GM19035 (cell line): ENCODE data around the gene PICK1.
"Not testable (repeated sequence)": the region's sequence is repeated elsewhere in the genome, so short reads cannot be mapped to it uniquely, and the experiment has no call there.

Experiments
- ATAC-seq: cut with Tn5 transposase; IDR thresholded peaks from one replicate; pipeline ENCODE4 v1.9.1; 2021; ENCODE audit not compliant: unreplicated experiment

The PICK1 gene

GRCh38 chr22:38030311-38031133 is 26.7 kb upstream of the PICK1 start:
- no peak for ATAC-seq

- ATAC-seq = no peak
These were observed 25.7 kb upstream of the PICK1 start for GRCh38 chr22:38031491-38031890.

DNA sequence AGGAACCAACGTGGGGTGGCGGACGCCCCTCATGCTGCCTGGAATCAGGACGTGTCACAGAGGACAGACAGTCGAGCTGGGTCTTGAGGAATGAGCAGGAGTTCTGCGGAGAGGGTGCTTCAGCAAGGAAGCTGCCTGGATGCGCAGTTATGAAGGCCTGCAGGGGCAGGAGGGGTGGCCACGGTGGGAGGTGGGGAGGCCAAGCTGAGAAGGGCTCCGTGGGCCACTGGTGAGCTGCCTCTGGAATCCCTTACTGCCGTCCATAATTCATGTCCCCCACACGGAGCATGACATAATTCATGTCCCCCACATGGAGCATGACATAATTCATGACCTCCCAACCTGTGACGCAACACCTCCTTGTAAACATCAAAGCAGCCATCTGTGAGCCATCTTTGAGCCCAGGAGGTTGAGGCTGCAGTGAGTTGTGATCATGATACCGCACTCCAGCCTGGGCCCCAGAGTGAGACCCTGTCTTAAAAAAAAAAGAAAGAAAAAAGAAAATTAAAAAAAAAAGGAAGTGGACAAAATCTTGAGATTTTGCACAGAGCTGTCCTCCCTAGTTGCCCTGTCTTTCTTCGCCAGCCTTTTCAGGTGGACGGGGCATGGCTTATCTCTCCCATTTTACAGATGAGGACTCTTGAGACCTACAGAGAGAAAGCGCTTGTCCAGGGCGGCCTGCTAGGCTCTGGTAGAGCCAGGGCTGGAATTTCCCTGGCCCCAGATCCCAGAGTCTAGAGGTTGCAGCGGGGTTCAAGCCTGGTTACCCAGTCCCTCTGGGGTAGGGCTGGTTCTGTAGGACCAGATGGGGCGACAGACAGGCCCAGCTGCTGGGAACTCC is 24.3 kb upstream of the PICK1 start:
- no peak for ATAC-seq

- no peak for ATAC-seq
These were observed 23.5 kb upstream of the PICK1 start for GRCh38 chr22:38033522-38034277.

- no peak for ATAC-seq
These were observed 22.8 kb upstream of the PICK1 start for GRCh38 chr22:38034278-38034882.

GRCh38 chr22:38034884-38035529 is 22.2 kb upstream of the PICK1 start:
- no peak for ATAC-seq

- no peak for ATAC-seq
These were observed 21.7 kb upstream of the PICK1 start for GRCh38 chr22:38035530-38035885.

- no peak for ATAC-seq
These were observed 20.7 kb upstream of the PICK1 start for GRCh38 chr22:38036392-38037062.

DNA sequence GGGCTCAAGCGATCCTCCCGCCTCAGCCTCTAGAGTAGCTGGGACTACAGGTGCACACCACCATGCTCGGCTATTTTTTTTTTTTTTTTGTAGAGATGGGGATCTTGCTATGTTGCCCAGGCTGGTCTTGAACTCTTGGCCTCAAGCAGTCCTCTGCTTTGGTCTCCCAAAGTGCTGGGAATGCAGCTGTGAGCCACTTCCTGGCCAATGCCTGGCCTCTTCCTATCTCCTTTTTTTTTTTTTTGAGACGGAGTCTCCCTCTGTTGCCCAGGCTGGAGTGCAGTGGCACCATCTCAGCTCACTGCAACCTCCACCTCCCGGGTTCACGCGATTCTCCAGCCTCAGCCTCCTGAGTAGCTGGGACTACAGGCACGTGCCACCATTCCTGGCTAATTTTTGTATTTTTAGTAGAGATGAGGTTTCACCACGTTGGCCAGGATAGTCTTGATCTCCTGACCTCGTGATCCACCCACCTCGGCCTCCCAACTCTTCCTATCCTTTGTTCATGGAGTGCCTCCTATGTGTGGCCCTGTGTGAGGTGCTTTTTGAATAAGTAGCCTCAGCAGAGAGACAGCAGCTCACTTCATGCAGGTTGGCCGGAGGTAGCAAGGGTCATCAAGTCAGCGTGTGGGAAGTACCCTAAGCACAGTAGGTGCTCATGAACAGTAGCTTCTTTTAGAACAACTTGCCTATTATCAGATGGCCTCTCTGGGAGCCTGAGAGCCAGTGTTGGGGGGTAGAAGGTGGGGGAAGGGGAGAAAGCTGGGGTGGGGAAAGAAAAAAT is 19.6 kb upstream of the PICK1 start:
- ATAC-seq = not testable (repeated sequence)

DNA sequence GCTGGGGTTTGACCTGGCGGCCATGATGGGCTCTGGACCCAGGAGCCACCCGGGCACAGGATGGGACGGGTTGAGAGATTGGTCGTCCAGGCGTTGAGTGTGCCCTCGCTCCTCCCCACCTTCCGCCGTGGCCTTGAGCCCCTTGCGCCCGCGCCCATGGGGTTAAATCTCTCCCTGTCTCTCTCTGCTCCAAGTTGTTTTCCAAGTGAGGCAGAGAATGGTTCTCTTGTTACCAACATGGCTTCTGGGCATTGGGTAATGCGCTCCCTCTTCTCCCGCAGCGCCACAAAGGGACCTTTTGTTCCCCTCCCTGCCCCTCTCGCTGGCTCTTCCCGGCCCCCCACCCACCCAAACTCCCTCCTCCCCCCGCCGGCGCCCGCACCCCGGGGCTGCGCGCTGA is 18.8 kb upstream of the PICK1 start:
- no peak for ATAC-seq

DNA sequence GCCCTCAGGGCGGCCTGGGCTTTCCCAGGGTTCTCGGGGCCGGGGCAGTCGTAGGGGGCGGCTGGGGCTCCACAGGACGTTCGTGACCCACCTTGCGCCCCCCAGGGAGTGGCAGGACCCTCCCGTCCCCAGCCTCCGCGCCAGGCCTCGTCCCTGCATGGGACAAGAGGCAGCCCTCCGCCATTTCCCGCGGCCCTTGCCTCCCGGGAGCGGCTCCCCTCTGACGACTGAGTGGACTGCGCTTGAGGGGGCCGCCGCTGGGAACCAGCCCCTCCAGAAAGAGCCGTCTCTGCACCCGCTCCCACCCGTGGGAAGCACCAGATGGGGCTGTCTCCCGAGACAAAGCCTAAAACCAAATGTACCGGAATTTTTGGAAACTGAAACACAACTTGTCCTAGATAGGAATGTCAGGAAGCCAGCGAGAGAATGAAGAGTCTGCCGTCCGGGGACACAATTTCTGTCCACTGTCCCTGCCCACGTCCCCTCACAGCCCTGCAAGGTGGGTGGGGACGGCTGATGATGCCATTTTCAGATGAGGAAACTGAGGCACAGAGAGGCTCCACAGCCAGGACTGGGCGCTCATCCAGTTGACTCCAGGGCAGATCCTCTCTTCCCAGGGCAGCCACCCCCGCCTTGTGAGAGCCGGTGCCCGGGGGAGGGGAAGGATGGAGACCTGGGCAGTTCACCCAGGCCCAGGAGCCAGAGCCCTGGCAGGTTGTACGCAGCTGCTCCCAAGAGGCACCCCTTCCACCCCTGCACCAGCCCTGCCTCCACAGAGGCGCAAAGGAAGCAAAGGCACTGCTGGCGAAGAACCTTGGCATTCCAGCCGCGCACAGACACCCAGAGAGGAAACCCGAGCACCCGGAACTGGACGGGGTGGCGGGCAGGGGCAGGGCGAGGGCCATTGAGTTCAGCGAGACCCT is 18.1 kb upstream of the PICK1 start:
- ATAC-seq = no peak

GRCh38 chr22:38040953-38041759 is 16.0 kb upstream of the PICK1 start:
- no peak for ATAC-seq

- no peak for ATAC-seq
These were observed 15.3 kb upstream of the PICK1 start for GRCh38 chr22:38041760-38042487.

- no peak for ATAC-seq
These were observed 14.8 kb upstream of the PICK1 start for GRCh38 chr22:38042488-38042790.

DNA sequence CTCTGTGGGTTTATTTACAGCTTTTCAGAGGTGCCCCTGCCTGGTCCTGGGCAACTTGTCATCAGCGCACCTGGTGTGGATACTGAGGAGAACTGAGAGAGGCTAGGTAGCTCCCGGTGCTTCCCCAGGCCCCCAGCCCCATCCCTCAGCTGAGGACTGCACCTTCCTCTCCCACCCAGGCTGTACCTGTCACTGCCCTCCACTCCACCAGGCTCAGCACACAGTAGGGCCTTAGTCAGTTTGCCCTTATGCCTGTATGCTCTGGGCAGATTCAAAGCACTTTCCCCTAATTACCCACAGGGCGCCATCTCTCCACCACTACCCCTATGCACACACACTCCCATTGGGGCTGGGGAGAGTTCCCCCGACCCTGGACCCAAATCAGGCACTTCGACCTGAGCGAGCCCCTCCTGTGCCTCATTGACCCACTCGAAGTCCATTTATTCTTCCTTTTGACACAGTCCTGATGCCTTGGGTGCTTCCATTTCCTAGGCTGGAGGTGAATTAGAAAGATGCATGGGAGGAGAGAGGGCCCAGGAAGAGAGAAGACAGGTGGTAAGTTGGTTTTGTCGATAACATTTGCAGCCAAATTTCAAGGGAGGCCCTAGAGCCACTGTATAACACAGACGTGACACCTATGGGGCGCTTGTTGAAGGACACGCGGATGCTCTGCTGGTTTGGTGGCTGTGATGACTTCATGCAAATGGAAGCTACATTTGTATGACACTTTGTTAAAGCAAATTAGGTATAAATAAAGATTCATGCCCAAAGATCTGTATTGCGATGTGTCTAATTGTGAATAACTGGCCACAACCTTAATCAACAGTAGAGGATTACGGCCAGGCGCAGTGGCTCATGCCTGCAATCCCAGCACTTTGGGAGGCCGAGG is 13.8 kb upstream of the PICK1 start:
- ATAC-seq = no peak
